Esophagus muscularis mucosa (tissue), 4 donors: ENCODE results near the gene PCIF1. TPM values are rescaled to one million over a fixed set of nuclear protein-coding genes. Genes with fewer than 3 reads are reported as not detected.
"Not testable (repeated sequence)": the region's sequence is repeated elsewhere in the genome, so short reads cannot be mapped to it uniquely, and the experiment has no call there.

Experiments used
- DNase-seq: peaks from one replicate; pipeline ENCODE4 v3.0.0-alpha.2; 2017; ENCODE audit errors: extremely low spot score
- H3K27ac ChIP-seq, 4 donors: fragments of 200-600 bp; sonication (generic); replicated peaks in 1 of 4; 1 replicate in 3 of 4; 2 replicates in 1 of 4; pipeline ENCODE4 v1.5.1; 2016 to 2019; ENCODE audit warnings: mild to moderate bottlenecking in 1 of 4
- H3K27me3 ChIP-seq, 4 donors: fragments of 200-600 bp; sonication (generic); one replicate each; pipeline versions ENCODE4 v1.5.1 to v1.6.0; 2016 to 2019
- H3K36me3 ChIP-seq, 4 donors: fragments of 200-600 bp; sonication (generic); one replicate each; pipeline ENCODE4 v1.5.1; 2016 to 2019
- H3K4me1 ChIP-seq, 4 donors: fragments of 200-600 bp; sonication (generic); one replicate each; pipeline ENCODE4 v1.5.1; 2016 to 2019
- H3K4me3 ChIP-seq, 4 donors: fragments of 200-600 bp; sonication (generic); 1 replicate in 2 of 4; 2 replicates in 2 of 4; pipeline ENCODE4 v1.5.1; 2016 to 2019; ENCODE audit warnings: mild to moderate bottlenecking in 4 of 4, moderate library complexity in 1 of 4
- H3K9me3 ChIP-seq, 4 donors: fragments of 200-600 bp; sonication (generic); 1 replicate in 3 of 4; 2 replicates in 1 of 4; pipeline ENCODE4 v1.5.1; 2016 to 2019
- EP300 ChIP-seq: sonication (generic); formaldehyde crosslinking; IDR thresholded peaks from one replicate; pipeline ENCODE4 v1.6.1; 2017; ENCODE audit warnings: antibody characterized with exemption
- POLR2A ChIP-seq: fragments of 450-650 bp; IDR thresholded peaks from one replicate; pipeline ENCODE4 v1.6.1; 2017; ENCODE audit warnings: antibody characterized with exemption, moderate library complexity, mild to moderate bottlenecking, low read depth
- POLR2AphosphoS5 ChIP-seq, 2 donors: sonication (generic); formaldehyde crosslinking; IDR thresholded peaks; one replicate each; pipeline ENCODE4 v1.6.1; 2017; ENCODE audit warnings: antibody characterized with exemption in 2 of 2
- WGBS: methylation state at CpG from one replicate; pipeline ENCODE4 v1.1.5; 2018; 5-methylcytosine and 5-hydroxymethylcytosine counted together
- intact Hi-C: fragments of 100-400 bp; cut with DNase I; formaldehyde crosslinking; loops from one replicate; pipeline ENCODE4 v1.15.1; 2023
- total RNA-seq, 4 donors: library from RNA; depleted of rRNA; stranded (reverse); fragments of >200 nt; gene quantifications; one replicate each; pipeline versions ENCODE4 v1.1.0 to v1.2.1, GENCODE V29; 2016
- TF ChIP-seq, protein P1 (sequence below), 3 experiments: fragments of 200-600 bp in 2 of 3; fragments of 450-650 bp in 1 of 3; sonication (generic) in 2 of 3; IDR thresholded peaks; one replicate each; pipeline ENCODE4 v1.5.1; 2017 to 2019; ENCODE audit warnings: antibody characterized with exemption in 3 of 3, mild to moderate bottlenecking in 2 of 3, moderate library complexity in 1 of 3

PCIF1 gene
- total RNA-seq, 4 donors from 2014 or later, result 35.3 to 51.2 (median 37.2) TPM

DNA sequence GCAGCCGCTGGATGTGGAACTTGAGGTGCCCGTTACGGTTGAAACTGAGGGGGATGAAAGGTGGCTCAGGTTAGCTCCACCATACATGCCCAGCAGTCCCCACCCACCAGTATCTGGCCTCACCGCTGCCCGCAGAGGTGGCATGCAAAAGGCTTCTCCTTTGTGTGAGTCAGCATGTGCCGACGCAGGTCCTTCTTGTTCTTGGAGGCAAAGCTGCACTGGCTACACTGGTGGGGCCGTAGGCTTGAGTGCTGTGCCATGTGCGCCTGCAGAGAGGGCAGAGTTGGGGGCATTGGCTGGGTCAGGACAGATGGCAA, 15.8 kb downstream of the PCIF1 start:
- Histone ChIP-seq H3K9me3 (no peaks in the 10 kb centered on the region), H3K4me3 (no peak overlapping the region), H3K27ac (no peak overlapping the region), H3K27me3 (no peaks in the 10 kb centered on the region), H3K4me1 (peaks cover 0 to 14% (median 8%) of the 10 kb centered on the region in 4 donors), H3K36me3 (peaks cover 58 to 92% (median 88%) of the 10 kb centered on the region in 4 donors)
- WGBS, result 81% methylated on average over 9 of the region's 9 CpGs
- no peak for DNase-seq
- TF ChIP-seq EP300, result no peak
- TF ChIP-seq, protein P1, sequence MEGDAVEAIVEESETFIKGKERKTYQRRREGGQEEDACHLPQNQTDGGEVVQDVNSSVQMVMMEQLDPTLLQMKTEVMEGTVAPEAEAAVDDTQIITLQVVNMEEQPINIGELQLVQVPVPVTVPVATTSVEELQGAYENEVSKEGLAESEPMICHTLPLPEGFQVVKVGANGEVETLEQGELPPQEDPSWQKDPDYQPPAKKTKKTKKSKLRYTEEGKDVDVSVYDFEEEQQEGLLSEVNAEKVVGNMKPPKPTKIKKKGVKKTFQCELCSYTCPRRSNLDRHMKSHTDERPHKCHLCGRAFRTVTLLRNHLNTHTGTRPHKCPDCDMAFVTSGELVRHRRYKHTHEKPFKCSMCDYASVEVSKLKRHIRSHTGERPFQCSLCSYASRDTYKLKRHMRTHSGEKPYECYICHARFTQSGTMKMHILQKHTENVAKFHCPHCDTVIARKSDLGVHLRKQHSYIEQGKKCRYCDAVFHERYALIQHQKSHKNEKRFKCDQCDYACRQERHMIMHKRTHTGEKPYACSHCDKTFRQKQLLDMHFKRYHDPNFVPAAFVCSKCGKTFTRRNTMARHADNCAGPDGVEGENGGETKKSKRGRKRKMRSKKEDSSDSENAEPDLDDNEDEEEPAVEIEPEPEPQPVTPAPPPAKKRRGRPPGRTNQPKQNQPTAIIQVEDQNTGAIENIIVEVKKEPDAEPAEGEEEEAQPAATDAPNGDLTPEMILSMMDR (IDR thresholded peaks at IDR 0.05), result no peak
- TF ChIP-seq POLR2A, result no peak
- TF ChIP-seq POLR2AphosphoS5 (IDR thresholded peaks at IDR 0.05), result no peak
- intact Hi-C loops, result no loop called here

- WGBS, result 90% methylated on average over 8 of the region's 19 CpGs
- TF ChIP-seq EP300 (no peak), POLR2AphosphoS5 (IDR thresholded peaks at IDR 0.05) (peak in 1 of 2 donors; percentile 4)
- H3K9me3 ChIP-seq, result no peaks in the 10 kb centered on the region
- H3K4me1 ChIP-seq, result no peaks in the 10 kb centered on the region
- H3K27me3 ChIP-seq, result no peaks in the 10 kb centered on the region
- intact Hi-C loops, result no loop called here
- no peak overlapping the region for H3K27ac ChIP-seq
- DNase-seq, result no peak
- H3K4me3 ChIP-seq, result no peak overlapping the region
- H3K36me3 ChIP-seq, result peaks cover 59 to 88% (median 87%) of the 10 kb centered on the region in 4 donors
Measured at GRCh38 chr20:45951925-45952834, 17.7 kb downstream of the PCIF1 start.

DNA sequence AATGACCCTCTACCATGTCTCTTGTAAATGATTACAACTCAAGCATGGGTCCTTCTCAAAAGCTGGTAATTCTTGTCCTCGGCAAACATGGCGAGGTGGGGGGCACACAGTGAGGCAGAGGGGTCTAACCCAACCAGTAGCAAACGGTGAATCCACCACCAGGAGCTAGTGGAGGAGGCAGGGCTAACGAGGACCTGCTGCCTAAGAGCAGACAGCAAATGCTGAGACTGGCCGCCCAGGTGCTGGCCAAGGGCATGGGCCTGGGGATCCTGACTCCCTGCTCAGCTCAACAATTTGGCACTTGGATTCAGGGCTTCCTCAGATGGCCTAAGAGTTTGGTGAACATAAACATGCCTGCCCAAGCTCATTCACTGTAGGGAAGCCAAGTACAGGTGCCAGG, 18.4 kb downstream of the PCIF1 start:
- H3K9me3 ChIP-seq, result no peaks in the 10 kb centered on the region
- no peaks in the 10 kb centered on the region for H3K4me1 ChIP-seq
- peaks cover 60 to 88% (median 87%) of the 10 kb centered on the region in 4 donors for H3K36me3 ChIP-seq
- no peak overlapping the region for H3K27ac ChIP-seq
- DNase-seq, result no peak
- intact Hi-C loops, result no loop called here
- TF ChIP-seq, protein P1 (IDR thresholded peaks at IDR 0.05), result no peak
- TF ChIP-seq POLR2A (no peak), POLR2AphosphoS5 (IDR thresholded peaks at IDR 0.05) (no peak), EP300 (no peak)
- 90% methylated on average over 5 of the region's 5 CpGs for WGBS
- no peak overlapping the region for H3K4me3 ChIP-seq
- H3K27me3 ChIP-seq, result no peaks in the 10 kb centered on the region

DNA sequence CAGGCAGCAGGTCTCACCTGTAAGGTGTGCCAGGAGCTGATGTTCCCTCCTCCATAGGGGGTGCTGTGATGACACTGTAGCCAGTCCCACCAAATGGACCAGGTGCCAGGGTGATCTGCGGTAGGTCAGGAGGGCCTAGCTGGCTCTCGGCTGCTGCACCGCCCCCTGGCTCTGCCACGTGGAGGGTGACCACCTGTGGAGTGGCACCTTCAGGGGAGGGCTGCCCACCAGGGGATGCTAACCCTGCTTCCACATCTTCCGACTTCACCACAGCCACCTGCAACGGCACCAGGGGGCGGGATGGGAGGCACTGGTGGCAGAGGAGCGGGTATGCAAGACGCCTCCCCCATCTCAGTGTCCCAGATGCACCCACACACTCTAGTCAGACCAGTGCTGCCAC, 19.2 kb downstream of the PCIF1 start:
- Histone ChIP-seq H3K27me3 (no peaks in the 10 kb centered on the region), H3K4me1 (no peaks in the 10 kb centered on the region), H3K27ac (no peak overlapping the region), H3K9me3 (no peaks in the 10 kb centered on the region), H3K4me3 (no peak overlapping the region), H3K36me3 (peaks cover 59 to 88% (median 87%) of the 10 kb centered on the region in 4 donors)
- no peak for DNase-seq
- TF ChIP-seq POLR2A (no peak), EP300 (no peak), POLR2AphosphoS5 (IDR thresholded peaks at IDR 0.05) (no peak)
- TF ChIP-seq, protein P1 (IDR thresholded peaks at IDR 0.05), result no peak
- 100% methylated on average over 1 of the region's 9 CpGs for WGBS
- intact Hi-C loops, result no loop called here

DNA sequence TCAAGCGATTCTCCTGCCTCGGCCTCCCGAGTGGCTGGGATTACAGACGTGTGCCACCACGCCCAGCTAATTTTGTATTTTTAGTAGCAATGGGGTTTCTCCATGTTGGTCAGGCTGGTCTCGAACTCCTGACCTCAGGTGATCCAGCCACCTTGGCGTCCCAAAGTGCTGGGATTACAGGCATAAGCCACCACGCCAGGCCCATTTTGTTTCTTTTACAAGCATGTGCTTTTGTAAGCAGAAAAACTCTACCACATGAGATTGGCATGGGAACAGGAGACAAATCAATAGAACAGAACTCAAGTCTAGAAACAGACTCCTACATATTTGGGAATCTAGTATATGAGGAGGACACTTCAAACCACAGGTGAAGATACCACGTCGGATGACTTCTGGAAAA, 21.8 kb downstream of the PCIF1 start:
- H3K9me3 ChIP-seq, intact Hi-C loops, DNase-seq, H3K27me3 ChIP-seq, H3K27ac ChIP-seq, H3K4me3 ChIP-seq, H3K4me1 ChIP-seq: not testable (repeated sequence)
- peaks cover 78 to 90% (median 87%) of the 10 kb centered on the region in 4 donors for H3K36me3 ChIP-seq
- WGBS, result 90% methylated on average over 10 of the region's 10 CpGs
